ENCODE measurements around the gene TIGAR. TPM values are rescaled to one million over a fixed set of nuclear protein-coding genes. Genes with fewer than 3 reads are reported as not detected.
A peak's percentile ranks its signal among the peaks of the same experiment; 100 is the strongest.

Gene TIGAR
- total and polyA plus RNA-seq, 4 donors: 0.56 to 3.3 (median 2.0) TPM

DNA sequence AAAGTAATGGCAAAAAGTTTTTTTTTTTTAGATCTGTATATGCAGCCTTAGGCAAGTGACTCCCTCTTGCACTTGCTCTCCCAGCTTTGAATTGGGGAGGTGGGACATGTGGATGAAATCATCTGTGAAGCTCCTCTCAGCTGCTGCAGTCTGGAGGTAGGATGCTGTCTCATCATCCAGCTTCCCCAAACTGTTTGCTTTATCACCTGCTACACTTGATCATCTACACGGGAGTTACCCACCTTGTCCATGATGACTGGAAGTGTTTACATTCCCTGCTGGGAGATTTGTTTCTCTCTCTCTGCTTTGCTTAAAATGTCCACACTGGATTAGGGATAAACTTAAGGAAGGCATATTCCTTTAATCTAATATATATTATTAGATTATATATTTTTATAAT is 67.0 kb downstream of the TIGAR start:
- WGBS: 25% methylated on average over 1 of the region's 1 CpG
- H3K9ac ChIP-seq (ENCODE audit: low read depth in 1 of 2, low read length in 2 of 2): no peak overlapping the region
- no peak for DNase-seq (ENCODE audit: low spot score)
- no peak for TF ChIP-seq RXRA (IDR thresholded peaks at IDR 0.05)
- no peak for TF ChIP-seq HNF4G (IDR thresholded peaks at IDR 0.05)
- TF ChIP-seq ZBTB33 (IDR thresholded peaks at IDR 0.05): no peak
- no peak overlapping the region for H3K4me3 ChIP-seq (ENCODE audit: low read depth in 1 of 3, low read length in 3 of 3)
- no peaks in the 10 kb centered on the region for H3K36me3 ChIP-seq (ENCODE audit: control insufficient read depth in 4 of 4, insufficient read depth in 3 of 4, low read depth in 1 of 4, low read length in 3 of 4)
- no peak overlapping the region for H3K27ac ChIP-seq (ENCODE audit: low read depth in 1 of 2, low read length in 2 of 2)
- H3K27me3 ChIP-seq (ENCODE audit: control insufficient read depth in 4 of 4, insufficient read depth in 4 of 4, low read length in 3 of 4): peaks cover 0 to 3% (median 2%) of the 10 kb centered on the region in 4 donors
- H3K9me3 ChIP-seq (ENCODE audit: control insufficient read depth in 4 of 4, low read length in 3 of 4): no peaks in the 10 kb centered on the region
- H3K4me1 ChIP-seq (ENCODE audit: control insufficient read depth in 4 of 4, insufficient read depth in 4 of 4, low read length in 3 of 4): no peaks in the 10 kb centered on the region

DNA sequence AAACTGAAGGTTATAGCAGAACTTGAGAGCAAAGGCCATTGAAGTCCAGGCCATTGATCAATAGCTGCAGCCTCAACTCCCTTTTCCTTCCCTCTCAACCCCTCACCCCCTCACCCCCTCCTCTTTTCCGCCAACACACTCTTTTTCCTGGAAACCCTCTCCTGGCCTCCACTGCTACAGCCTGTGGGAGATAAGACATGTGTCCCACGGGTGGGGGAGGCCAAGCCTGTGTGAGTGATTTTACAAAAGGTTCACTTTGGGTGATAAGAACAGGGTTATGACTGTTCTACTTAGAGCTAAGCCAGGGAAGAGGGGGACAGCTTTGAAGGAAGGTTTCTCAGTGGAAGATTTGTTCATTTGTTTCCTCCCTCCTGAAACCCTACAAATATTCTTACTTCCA is 67.6 kb downstream of the TIGAR start:
- TF ChIP-seq NR2F2 (IDR thresholded peaks at IDR 0.05) (peak; percentile 23), JUND (IDR thresholded peaks at IDR 0.05) (no peak)
- H3K27ac ChIP-seq (ENCODE audit: low read depth in 1 of 2, low read length in 2 of 2): no peak overlapping the region
- WGBS: 45% methylated on average over 2 of the region's 2 CpGs

DNA sequence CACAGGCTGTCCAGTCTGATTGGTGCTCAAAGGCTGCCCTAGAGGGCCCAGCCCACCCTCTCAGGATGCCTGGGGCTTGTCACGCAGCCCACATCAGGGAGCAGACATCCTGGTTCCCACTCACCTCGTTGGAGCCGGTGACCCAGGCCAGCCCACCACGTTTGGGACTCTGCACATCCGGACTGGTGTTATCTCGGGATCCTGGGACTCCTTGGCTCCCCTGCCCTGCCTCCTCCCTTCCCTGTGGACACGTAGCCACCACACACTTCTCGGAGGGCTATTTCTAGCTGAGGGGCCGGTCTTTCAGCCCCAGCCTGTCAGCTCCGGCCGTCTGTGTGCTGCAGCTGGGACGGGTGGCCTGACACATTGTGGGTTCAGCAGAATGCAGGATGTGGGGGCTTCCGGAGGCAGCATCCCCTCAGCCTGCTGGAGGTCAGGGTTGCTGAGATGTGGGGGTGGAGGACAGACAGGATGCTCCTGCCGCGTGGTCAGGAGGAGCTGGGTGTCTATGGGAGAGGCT is 71.3 kb downstream of the TIGAR start:
- Histone ChIP-seq H3K9me3 (ENCODE audit: control insufficient read depth in 4 of 4, low read length in 3 of 4) (no peaks in the 10 kb centered on the region), H3K27me3 (ENCODE audit: control insufficient read depth in 4 of 4, insufficient read depth in 4 of 4, low read length in 3 of 4) (peaks cover 0 to 8% (median 2%) of the 10 kb centered on the region in 4 donors), H3K4me3 (ENCODE audit: low read depth in 1 of 3, low read length in 3 of 3) (no peak overlapping the region), H3K9ac (ENCODE audit: low read depth in 1 of 2, low read length in 2 of 2) (no peak overlapping the region), H3K4me1 (ENCODE audit: control insufficient read depth in 4 of 4, insufficient read depth in 4 of 4, low read length in 3 of 4) (no peaks in the 10 kb centered on the region), H3K27ac (ENCODE audit: low read depth in 1 of 2, low read length in 2 of 2) (no peak overlapping the region), H3K36me3 (ENCODE audit: control insufficient read depth in 4 of 4, insufficient read depth in 3 of 4, low read depth in 1 of 4, low read length in 3 of 4) (no peaks in the 10 kb centered on the region)
- TF ChIP-seq TAF1 (conservative IDR thresholded peaks at IDR 0.05) (no peak), JUND (IDR thresholded peaks at IDR 0.05) (no peak), SP1 (IDR thresholded peaks at IDR 0.05) (peak; percentile 17), GABPA (IDR thresholded peaks at IDR 0.05 in 1 of 2, conservative IDR thresholded peaks at IDR 0.05 in 1 of 2) (no peak), NR2F2 (IDR thresholded peaks at IDR 0.05) (peak; percentile 97)
- DNase-seq (ENCODE audit: low spot score): no peak
- 48% methylated on average over 15 of the region's 15 CpGs for WGBS

More for the DNA sequence above, 67.6 kb downstream of the TIGAR start:
- no peaks in the 10 kb centered on the region for H3K36me3 ChIP-seq (ENCODE audit: control insufficient read depth in 4 of 4, insufficient read depth in 3 of 4, low read depth in 1 of 4, low read length in 3 of 4)
- no peaks in the 10 kb centered on the region for H3K9me3 ChIP-seq (ENCODE audit: control insufficient read depth in 4 of 4, low read length in 3 of 4)
- H3K9ac ChIP-seq (ENCODE audit: low read depth in 1 of 2, low read length in 2 of 2): no peak overlapping the region
- DNase-seq (ENCODE audit: low spot score): no peak
- no peak overlapping the region for H3K4me3 ChIP-seq (ENCODE audit: low read depth in 1 of 3, low read length in 3 of 3)
- no peaks in the 10 kb centered on the region for H3K4me1 ChIP-seq (ENCODE audit: control insufficient read depth in 4 of 4, insufficient read depth in 4 of 4, low read length in 3 of 4)
- peaks cover 0 to 3% (median 2%) of the 10 kb centered on the region in 4 donors for H3K27me3 ChIP-seq (ENCODE audit: control insufficient read depth in 4 of 4, insufficient read depth in 4 of 4, low read length in 3 of 4)

GRCh38 chr12:4393211-4393610 is 72.2 kb downstream of the TIGAR start:
- no peak overlapping the region for H3K9ac ChIP-seq (ENCODE audit: low read depth in 1 of 2, low read length in 2 of 2)
- TF ChIP-seq RXRA (IDR thresholded peaks at IDR 0.05) (no peak), REST (IDR thresholded peaks at IDR 0.05) (no peak), YY1 (IDR thresholded peaks at IDR 0.05) (no peak), ZBTB33 (IDR thresholded peaks at IDR 0.05) (no peak), NR2F2 (IDR thresholded peaks at IDR 0.05) (no peak), JUND (IDR thresholded peaks at IDR 0.05) (no peak), RAD21 (IDR thresholded peaks at IDR 0.05) (no peak), SP1 (IDR thresholded peaks at IDR 0.05) (no peak), FOXA1 (IDR thresholded peaks at IDR 0.05) (no peak)
- TF ChIP-seq, protein P1, sequence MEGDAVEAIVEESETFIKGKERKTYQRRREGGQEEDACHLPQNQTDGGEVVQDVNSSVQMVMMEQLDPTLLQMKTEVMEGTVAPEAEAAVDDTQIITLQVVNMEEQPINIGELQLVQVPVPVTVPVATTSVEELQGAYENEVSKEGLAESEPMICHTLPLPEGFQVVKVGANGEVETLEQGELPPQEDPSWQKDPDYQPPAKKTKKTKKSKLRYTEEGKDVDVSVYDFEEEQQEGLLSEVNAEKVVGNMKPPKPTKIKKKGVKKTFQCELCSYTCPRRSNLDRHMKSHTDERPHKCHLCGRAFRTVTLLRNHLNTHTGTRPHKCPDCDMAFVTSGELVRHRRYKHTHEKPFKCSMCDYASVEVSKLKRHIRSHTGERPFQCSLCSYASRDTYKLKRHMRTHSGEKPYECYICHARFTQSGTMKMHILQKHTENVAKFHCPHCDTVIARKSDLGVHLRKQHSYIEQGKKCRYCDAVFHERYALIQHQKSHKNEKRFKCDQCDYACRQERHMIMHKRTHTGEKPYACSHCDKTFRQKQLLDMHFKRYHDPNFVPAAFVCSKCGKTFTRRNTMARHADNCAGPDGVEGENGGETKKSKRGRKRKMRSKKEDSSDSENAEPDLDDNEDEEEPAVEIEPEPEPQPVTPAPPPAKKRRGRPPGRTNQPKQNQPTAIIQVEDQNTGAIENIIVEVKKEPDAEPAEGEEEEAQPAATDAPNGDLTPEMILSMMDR (IDR thresholded peaks at IDR 0.05; ENCODE audit: low read depth, low read length, missing input control): no peak
- 79% methylated on average over 5 of the region's 5 CpGs for WGBS

More at GRCh38 chr12:4393211-4393610, 72.2 kb downstream of the TIGAR start:
- Histone ChIP-seq H3K4me1 (ENCODE audit: control insufficient read depth in 4 of 4, insufficient read depth in 4 of 4, low read length in 3 of 4) (no peaks in the 10 kb centered on the region), H3K9me3 (ENCODE audit: control insufficient read depth in 4 of 4, low read length in 3 of 4) (no peaks in the 10 kb centered on the region), H3K27ac (ENCODE audit: low read depth in 1 of 2, low read length in 2 of 2) (no peak overlapping the region), H3K4me3 (ENCODE audit: low read depth in 1 of 3, low read length in 3 of 3) (no peak overlapping the region), H3K36me3 (ENCODE audit: control insufficient read depth in 4 of 4, insufficient read depth in 3 of 4, low read depth in 1 of 4, low read length in 3 of 4) (no peaks in the 10 kb centered on the region), H3K27me3 (ENCODE audit: control insufficient read depth in 4 of 4, insufficient read depth in 4 of 4, low read length in 3 of 4) (peaks cover 0 to 8% (median 2%) of the 10 kb centered on the region in 4 donors)
- DNase-seq (ENCODE audit: low spot score): no peak
